OCI-LY3 (cell line): ENCODE measurements around the gene LARGE2.

ENCODE experiments used
- EZH2phosphoT487 ChIP-seq: fragments of 200-600 bp; shearing (Covaris generic); IDR thresholded peaks from 2 replicates; pipeline ENCODE4 v1.6.1; 2018; ENCODE audit warnings: antibody characterized with exemption, mixed run types, low read depth
- TF ChIP-seq, protein P1 (sequence below): fragments of 200-600, 300-600 bp; sonication (generic); IDR thresholded peaks from 2 replicates; pipeline ENCODE4 v1.5.1; 2014; ENCODE audit warnings: antibody characterized with exemption, low read length, low read depth

DNA sequence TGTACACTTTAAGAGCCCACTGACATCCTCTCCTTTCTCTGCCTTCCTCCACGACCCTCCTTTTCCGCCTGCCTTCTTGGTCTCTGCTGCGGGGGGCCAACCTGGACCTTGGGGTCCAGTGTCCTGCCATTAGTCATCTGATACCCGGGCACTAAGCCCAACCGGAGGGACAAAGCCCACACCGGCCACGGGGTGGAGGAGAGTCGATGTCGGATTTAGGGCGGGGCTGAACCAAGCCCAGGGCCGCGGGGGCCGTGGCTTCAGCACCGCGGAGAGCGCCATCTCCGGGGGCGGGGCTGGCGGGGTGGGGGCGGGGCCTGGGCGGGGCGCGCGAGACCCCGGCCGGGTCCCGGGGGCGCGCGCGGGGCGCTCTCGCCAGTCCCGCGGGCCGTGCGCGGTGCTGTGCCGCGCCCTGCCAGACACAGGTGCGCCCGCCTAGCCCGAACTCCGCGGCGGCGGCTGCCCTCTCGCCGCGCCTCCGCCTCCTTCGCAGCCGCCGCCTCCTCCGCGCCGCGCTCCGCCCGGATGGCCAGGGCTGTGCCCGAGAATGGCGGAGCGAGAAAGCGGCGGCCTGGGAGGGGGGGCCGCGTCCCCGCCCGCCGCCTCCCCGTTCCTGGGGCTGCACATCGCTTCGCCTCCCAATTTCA, 37.1 kb upstream of the LARGE2 start, which contains the start of gene MAPK8IP1:
- TF ChIP-seq, protein P1, sequence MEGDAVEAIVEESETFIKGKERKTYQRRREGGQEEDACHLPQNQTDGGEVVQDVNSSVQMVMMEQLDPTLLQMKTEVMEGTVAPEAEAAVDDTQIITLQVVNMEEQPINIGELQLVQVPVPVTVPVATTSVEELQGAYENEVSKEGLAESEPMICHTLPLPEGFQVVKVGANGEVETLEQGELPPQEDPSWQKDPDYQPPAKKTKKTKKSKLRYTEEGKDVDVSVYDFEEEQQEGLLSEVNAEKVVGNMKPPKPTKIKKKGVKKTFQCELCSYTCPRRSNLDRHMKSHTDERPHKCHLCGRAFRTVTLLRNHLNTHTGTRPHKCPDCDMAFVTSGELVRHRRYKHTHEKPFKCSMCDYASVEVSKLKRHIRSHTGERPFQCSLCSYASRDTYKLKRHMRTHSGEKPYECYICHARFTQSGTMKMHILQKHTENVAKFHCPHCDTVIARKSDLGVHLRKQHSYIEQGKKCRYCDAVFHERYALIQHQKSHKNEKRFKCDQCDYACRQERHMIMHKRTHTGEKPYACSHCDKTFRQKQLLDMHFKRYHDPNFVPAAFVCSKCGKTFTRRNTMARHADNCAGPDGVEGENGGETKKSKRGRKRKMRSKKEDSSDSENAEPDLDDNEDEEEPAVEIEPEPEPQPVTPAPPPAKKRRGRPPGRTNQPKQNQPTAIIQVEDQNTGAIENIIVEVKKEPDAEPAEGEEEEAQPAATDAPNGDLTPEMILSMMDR = no peak
- no peak for TF ChIP-seq EZH2phosphoT487
